SK-N-SH treated with all-trans-retinoic acid at 6 μM for 48 hours (cell line): ENCODE measurements around the gene CIPC.

Experiments
- ATAC-seq: fragments of 200-7000 bp; cut with Tn5 transposase; 3 replicates; pipeline ENCODE4 v1.9.1; 2020; ENCODE audit warnings: mild to moderate bottlenecking, moderate library complexity
- ESRRG ChIP-seq: fragments of 250-450 bp; sonication (Bioruptor Pico); IDR thresholded peaks from 2 replicates; pipeline ENCODE4 v1.6.1; 2021; ENCODE audit warnings: mild to moderate bottlenecking
- GLIS3 ChIP-seq: fragments of 250-450 bp; sonication (Bioruptor Pico); IDR thresholded peaks from 2 replicates; pipeline ENCODE4 v1.5.0; 2020; ENCODE audit warnings: mild to moderate bottlenecking, moderate library complexity
- ISL1 ChIP-seq: fragments of 250-450 bp; sonication (Bioruptor Pico); IDR thresholded peaks from 2 replicates; pipeline ENCODE4 v2.1.2; 2022; ENCODE audit warnings: mild to moderate bottlenecking, moderate library complexity
- OSR1 ChIP-seq: fragments of 250-450 bp; sonication (Bioruptor Pico); IDR thresholded peaks from 2 replicates; pipeline ENCODE4 v1.8.0; 2022; ENCODE audit warnings: moderate library complexity, mild to moderate bottlenecking, inconsistent platforms
- PATZ1 ChIP-seq: fragments of 250-450 bp; sonication (Bioruptor Pico); IDR thresholded peaks from 2 replicates; pipeline ENCODE4 v1.8.0; 2020; ENCODE audit warnings: mild to moderate bottlenecking, moderate library complexity, borderline replicate concordance
- POU6F1 ChIP-seq: fragments of 250-450 bp; sonication (Bioruptor Pico); IDR thresholded peaks from 2 replicates; pipeline ENCODE4 v1.8.0; 2021; ENCODE audit warnings: low read depth, mild to moderate bottlenecking, moderate library complexity, borderline replicate concordance
- PPARA ChIP-seq: fragments of 250-450 bp; sonication (Bioruptor Pico); IDR thresholded peaks from 2 replicates; pipeline ENCODE4 v1.5.0; 2020; ENCODE audit warnings: mild to moderate bottlenecking, borderline replicate concordance
- RARB ChIP-seq: fragments of 250-450 bp; sonication (Bioruptor Pico); IDR thresholded peaks from 2 replicates; pipeline ENCODE4 v1.8.0; 2021; ENCODE audit warnings: mild to moderate bottlenecking, moderate library complexity
- SNAI2 ChIP-seq: fragments of 250-450 bp; sonication (Bioruptor Pico); IDR thresholded peaks from 2 replicates; pipeline ENCODE4 v1.5.0; 2020; ENCODE audit warnings: mild to moderate bottlenecking, moderate library complexity
- ZC3H10 ChIP-seq: fragments of 250-450 bp; sonication (Bioruptor Pico); IDR thresholded peaks from 2 replicates; pipeline ENCODE4 v1.5.1; 2021; ENCODE audit warnings: mild to moderate bottlenecking, moderate library complexity
- ZNF565 ChIP-seq: fragments of 450-650 bp; formaldehyde crosslinking; conservative IDR thresholded peaks from 2 replicates; pipeline ENCODE4 v1.5.0; 2020; ENCODE audit warnings: low read depth, mild to moderate bottlenecking, moderate library complexity
- ZNF70 ChIP-seq: fragments of 450-650 bp; formaldehyde crosslinking; IDR thresholded peaks from 2 replicates; pipeline ENCODE4 v1.5.0; 2020; ENCODE audit warnings: mild to moderate bottlenecking, moderate library complexity
- ZNF8 ChIP-seq: fragments of 450-650 bp; formaldehyde crosslinking; IDR thresholded peaks from 2 replicates; pipeline ENCODE4 v1.5.0; 2020; ENCODE audit warnings: mild to moderate bottlenecking, moderate library complexity
- TF ChIP-seq, protein P1 (sequence below): fragments of 250-450 bp; sonication (Bioruptor Pico); IDR thresholded peaks from 2 replicates; pipeline ENCODE4 v1.5.0; 2020; ENCODE audit warnings: mild to moderate bottlenecking, moderate library complexity
- TF ChIP-seq, protein P2 (sequence below): fragments of 250-450 bp; sonication (Bioruptor Pico); IDR thresholded peaks from 2 replicates; pipeline ENCODE4 v1.5.1; 2020; ENCODE audit warnings: low read depth, mild to moderate bottlenecking, moderate library complexity

The CIPC gene

GRCh38 chr14:77125281-77125801 lies 27.3 kb downstream of the CIPC start:
- TF ChIP-seq ZNF8 (CRISPR knock-in tag): no peak
- TF ChIP-seq ZC3H10 (CRISPR knock-in tag): no peak
- no peak for TF ChIP-seq SNAI2 (CRISPR knock-in tag)
- TF ChIP-seq PATZ1 (CRISPR knock-in tag): no peak
- ATAC-seq: no peak

- TF ChIP-seq GLIS3 (CRISPR knock-in tag) (no peak), POU6F1 (CRISPR knock-in tag) (no peak), ZNF565 (CRISPR knock-in tag) (no peak), PATZ1 (CRISPR knock-in tag) (no peak), OSR1 (CRISPR knock-in tag) (no peak), PPARA (CRISPR knock-in tag) (no peak), SNAI2 (CRISPR knock-in tag) (no peak), ESRRG (CRISPR knock-in tag) (no peak), ZNF70 (CRISPR knock-in tag) (no peak)
- TF ChIP-seq, protein P1, sequence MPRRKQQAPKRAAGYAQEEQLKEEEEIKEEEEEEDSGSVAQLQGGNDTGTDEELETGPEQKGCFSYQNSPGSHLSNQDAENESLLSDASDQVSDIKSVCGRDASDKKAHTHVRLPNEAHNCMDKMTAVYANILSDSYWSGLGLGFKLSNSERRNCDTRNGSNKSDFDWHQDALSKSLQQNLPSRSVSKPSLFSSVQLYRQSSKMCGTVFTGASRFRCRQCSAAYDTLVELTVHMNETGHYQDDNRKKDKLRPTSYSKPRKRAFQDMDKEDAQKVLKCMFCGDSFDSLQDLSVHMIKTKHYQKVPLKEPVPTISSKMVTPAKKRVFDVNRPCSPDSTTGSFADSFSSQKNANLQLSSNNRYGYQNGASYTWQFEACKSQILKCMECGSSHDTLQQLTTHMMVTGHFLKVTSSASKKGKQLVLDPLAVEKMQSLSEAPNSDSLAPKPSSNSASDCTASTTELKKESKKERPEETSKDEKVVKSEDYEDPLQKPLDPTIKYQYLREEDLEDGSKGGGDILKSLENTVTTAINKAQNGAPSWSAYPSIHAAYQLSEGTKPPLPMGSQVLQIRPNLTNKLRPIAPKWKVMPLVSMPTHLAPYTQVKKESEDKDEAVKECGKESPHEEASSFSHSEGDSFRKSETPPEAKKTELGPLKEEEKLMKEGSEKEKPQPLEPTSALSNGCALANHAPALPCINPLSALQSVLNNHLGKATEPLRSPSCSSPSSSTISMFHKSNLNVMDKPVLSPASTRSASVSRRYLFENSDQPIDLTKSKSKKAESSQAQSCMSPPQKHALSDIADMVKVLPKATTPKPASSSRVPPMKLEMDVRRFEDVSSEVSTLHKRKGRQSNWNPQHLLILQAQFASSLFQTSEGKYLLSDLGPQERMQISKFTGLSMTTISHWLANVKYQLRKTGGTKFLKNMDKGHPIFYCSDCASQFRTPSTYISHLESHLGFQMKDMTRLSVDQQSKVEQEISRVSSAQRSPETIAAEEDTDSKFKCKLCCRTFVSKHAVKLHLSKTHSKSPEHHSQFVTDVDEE (CRISPR knock-in tag): no peak
- TF ChIP-seq, all 23 proteins: peak for 0
- no peak for ATAC-seq
Observed at GRCh38 chr14:77125823-77126325, 27.8 kb downstream of the CIPC start.

- TF ChIP-seq PPARA (CRISPR knock-in tag) (no peak), ZC3H10 (CRISPR knock-in tag) (no peak), ZNF565 (CRISPR knock-in tag) (no peak), PATZ1 (CRISPR knock-in tag) (no peak), OSR1 (CRISPR knock-in tag) (no peak), ZNF70 (CRISPR knock-in tag) (no peak), ISL1 (CRISPR knock-in tag) (no peak), GLIS3 (CRISPR knock-in tag) (no peak), RARB (CRISPR knock-in tag) (no peak)
- TF ChIP-seq, protein P2, sequence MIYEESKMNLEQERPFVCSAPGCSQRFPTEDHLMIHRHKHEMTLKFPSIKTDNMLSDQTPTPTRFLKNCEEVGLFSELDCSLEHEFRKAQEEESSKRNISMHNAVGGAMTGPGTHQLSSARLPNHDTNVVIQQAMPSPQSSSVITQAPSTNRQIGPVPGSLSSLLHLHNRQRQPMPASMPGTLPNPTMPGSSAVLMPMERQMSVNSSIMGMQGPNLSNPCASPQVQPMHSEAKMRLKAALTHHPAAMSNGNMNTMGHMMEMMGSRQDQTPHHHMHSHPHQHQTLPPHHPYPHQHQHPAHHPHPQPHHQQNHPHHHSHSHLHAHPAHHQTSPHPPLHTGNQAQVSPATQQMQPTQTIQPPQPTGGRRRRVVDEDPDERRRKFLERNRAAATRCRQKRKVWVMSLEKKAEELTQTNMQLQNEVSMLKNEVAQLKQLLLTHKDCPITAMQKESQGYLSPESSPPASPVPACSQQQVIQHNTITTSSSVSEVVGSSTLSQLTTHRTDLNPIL (CRISPR knock-in tag): no peak
- TF ChIP-seq, all 23 proteins: peak for 0
- ATAC-seq: no peak
Observed at GRCh38 chr14:77126461-77126990, 28.5 kb downstream of the CIPC start.
